ENCODE measurements around the gene GLIPR1L1. TPM values are rescaled to one million over a fixed set of nuclear protein-coding genes. Genes with fewer than 3 reads are reported as not detected.
A peak's percentile ranks its signal among the peaks of the same experiment; 100 is the strongest.

The GLIPR1L1 gene
- total and polyA plus RNA-seq, 2 experiments from 2014 or later: not detected

DNA sequence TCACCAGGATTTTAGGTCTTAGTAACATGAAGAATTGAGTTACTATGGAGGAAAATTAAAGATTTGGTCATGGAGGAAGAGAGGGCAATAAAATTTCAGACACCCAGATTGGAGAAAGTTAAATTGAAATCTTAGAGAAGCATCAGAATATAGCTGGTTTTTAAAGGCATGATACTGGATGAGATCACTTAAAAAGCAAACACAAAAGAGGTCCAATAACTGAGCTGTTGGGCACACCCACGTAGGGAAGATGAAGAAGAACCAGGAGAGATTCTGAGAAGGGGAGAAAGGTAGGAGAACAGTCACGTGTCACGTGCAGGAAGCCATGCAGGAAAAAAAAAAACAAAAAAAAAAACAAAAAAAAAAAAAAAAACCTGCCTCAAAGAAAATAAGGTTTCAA, 23.1 kb upstream of the GLIPR1L1 start:
- TF ChIP-seq, protein P1, sequence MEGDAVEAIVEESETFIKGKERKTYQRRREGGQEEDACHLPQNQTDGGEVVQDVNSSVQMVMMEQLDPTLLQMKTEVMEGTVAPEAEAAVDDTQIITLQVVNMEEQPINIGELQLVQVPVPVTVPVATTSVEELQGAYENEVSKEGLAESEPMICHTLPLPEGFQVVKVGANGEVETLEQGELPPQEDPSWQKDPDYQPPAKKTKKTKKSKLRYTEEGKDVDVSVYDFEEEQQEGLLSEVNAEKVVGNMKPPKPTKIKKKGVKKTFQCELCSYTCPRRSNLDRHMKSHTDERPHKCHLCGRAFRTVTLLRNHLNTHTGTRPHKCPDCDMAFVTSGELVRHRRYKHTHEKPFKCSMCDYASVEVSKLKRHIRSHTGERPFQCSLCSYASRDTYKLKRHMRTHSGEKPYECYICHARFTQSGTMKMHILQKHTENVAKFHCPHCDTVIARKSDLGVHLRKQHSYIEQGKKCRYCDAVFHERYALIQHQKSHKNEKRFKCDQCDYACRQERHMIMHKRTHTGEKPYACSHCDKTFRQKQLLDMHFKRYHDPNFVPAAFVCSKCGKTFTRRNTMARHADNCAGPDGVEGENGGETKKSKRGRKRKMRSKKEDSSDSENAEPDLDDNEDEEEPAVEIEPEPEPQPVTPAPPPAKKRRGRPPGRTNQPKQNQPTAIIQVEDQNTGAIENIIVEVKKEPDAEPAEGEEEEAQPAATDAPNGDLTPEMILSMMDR (IDR thresholded peaks at IDR 0.05; ENCODE audit: low read depth, low read length): no peak
- Histone ChIP-seq H3K27me3 (no peaks in the 10 kb centered on the region), H3K4me3 (no peak overlapping the region), H3K9me3 (ENCODE audit: low read depth) (no peaks in the 10 kb centered on the region), H3K27ac (no peak overlapping the region), H3K36me3 (no peaks in the 10 kb centered on the region), H3K4me1 (ENCODE audit: low read depth) (peaks cover 5% of the 10 kb centered on the region)
- no peak for DNase-seq (ENCODE audit: low read depth in 1 of 2, low spot score in 1 of 2)

GRCh38 chr12:75315518-75315917, 19.0 kb upstream of the GLIPR1L1 start:
- H3K27ac ChIP-seq: no peak overlapping the region
- H3K4me3 ChIP-seq: no peak overlapping the region
- no peaks in the 10 kb centered on the region for H3K9me3 ChIP-seq (ENCODE audit: low read depth)
- H3K4me1 ChIP-seq (ENCODE audit: low read depth): peaks cover 5% of the 10 kb centered on the region
- DNase-seq (ENCODE audit: low read depth in 1 of 2, low spot score in 1 of 2): peak in 1 of 2 donors; percentile 21
- no peaks in the 10 kb centered on the region for H3K27me3 ChIP-seq
- TF ChIP-seq, protein P1 (IDR thresholded peaks at IDR 0.05; ENCODE audit: low read depth, low read length): no peak
- H3K36me3 ChIP-seq: no peaks in the 10 kb centered on the region

DNA sequence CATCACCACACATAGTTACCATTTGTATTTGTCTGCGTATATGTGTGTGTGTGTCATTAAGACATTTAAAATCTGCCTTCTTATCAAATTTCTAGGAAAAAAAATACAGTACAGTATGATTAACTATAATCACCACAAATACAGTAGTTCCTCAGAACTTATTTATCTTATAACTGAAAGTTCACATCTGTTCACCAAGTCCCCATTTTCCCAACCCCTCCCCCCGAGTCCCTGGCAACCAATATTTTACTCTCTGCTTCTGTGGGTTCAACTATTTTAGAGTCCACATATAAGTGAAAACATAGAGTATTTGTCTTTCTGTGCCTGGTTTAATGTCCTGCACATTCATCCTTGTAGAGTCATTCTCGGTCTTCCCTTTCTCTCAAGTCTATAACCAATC, 16.7 kb upstream of the GLIPR1L1 start:
- DNase-seq (ENCODE audit: low read depth in 1 of 2, low spot score in 1 of 2): no peak

GRCh38 chr12:75322464-75322863, 12.0 kb upstream of the GLIPR1L1 start:
- Histone ChIP-seq H3K27ac (no peak overlapping the region), H3K9me3 (ENCODE audit: low read depth) (no peaks in the 10 kb centered on the region), H3K36me3 (no peaks in the 10 kb centered on the region), H3K4me1 (ENCODE audit: low read depth) (no peaks in the 10 kb centered on the region), H3K4me3 (no peak overlapping the region), H3K27me3 (no peaks in the 10 kb centered on the region)
- TF ChIP-seq, protein P1 (IDR thresholded peaks at IDR 0.05; ENCODE audit: low read depth, low read length): no peak
- peak in 1 of 2 donors; percentile 15 for DNase-seq (ENCODE audit: low read depth in 1 of 2, low spot score in 1 of 2)

More for the DNA sequence above, 16.7 kb upstream of the GLIPR1L1 start:
- H3K4me1 ChIP-seq (ENCODE audit: low read depth): peaks cover 5% of the 10 kb centered on the region
- H3K27me3 ChIP-seq: no peaks in the 10 kb centered on the region
- no peaks in the 10 kb centered on the region for H3K36me3 ChIP-seq
- no peak overlapping the region for H3K4me3 ChIP-seq
- H3K27ac ChIP-seq: no peak overlapping the region
- no peaks in the 10 kb centered on the region for H3K9me3 ChIP-seq (ENCODE audit: low read depth)
- TF ChIP-seq, protein P1 (IDR thresholded peaks at IDR 0.05; ENCODE audit: low read depth, low read length): no peak

DNA sequence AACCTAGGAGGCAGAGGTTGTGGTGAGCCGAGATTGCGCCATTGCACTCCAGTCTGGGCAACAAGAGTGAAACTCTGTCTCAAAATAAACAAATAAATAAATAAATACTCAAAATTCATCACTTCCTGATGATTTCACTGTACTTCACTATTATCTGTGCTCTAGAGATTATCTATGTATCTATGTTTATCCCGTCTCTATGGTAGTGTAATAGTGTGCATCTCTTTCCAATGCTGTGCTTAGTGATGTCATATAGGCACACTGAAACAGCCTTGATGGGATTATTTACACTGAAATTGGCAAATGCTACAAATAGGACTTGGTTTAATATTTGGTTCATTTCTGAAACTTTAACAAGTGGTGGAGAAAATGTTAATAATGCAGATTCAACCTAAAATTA, 10.8 kb upstream of the GLIPR1L1 start:
- Histone ChIP-seq H3K27ac (no peak overlapping the region), H3K9me3 (ENCODE audit: low read depth) (no peaks in the 10 kb centered on the region), H3K27me3 (no peaks in the 10 kb centered on the region), H3K4me1 (ENCODE audit: low read depth) (no peaks in the 10 kb centered on the region), H3K4me3 (no peak overlapping the region), H3K36me3 (no peaks in the 10 kb centered on the region)
- TF ChIP-seq, protein P1 (IDR thresholded peaks at IDR 0.05; ENCODE audit: low read depth, low read length): no peak
- DNase-seq (ENCODE audit: low read depth in 1 of 2, low spot score in 1 of 2): peak in 1 of 2 donors; percentile 5

GRCh38 chr12:75327642-75328041, 6.8 kb upstream of the GLIPR1L1 start:
- Histone ChIP-seq H3K4me1 (ENCODE audit: low read depth) (peaks cover 4% of the 10 kb centered on the region), H3K27me3 (no peaks in the 10 kb centered on the region), H3K36me3 (no peaks in the 10 kb centered on the region), H3K9me3 (ENCODE audit: low read depth) (no peaks in the 10 kb centered on the region), H3K4me3 (no peak overlapping the region), H3K27ac (no peak overlapping the region)
- no peak for DNase-seq (ENCODE audit: low read depth in 1 of 2, low spot score in 1 of 2)
- TF ChIP-seq, protein P1 (IDR thresholded peaks at IDR 0.05; ENCODE audit: low read depth, low read length): no peak

Measured in cardiac muscle cell (in vitro differentiated cells and primary cell).